AG04449 (cell line): ENCODE data around the gene PCK2.

Experiments used
- CTCF ChIA-PET: fragments of 350-600 bp; formaldehyde crosslinking; extraction: SDS; loops from one replicate; lab custom pipeline; 2021; ENCODE audit warnings: antibody characterized with exemption; lab: Yijun Ruan, JAX
- POLR2A ChIA-PET: fragments of 400-600, 350-600 bp; formaldehyde crosslinking; extraction: SDS; loops from one replicate; lab custom pipeline; 2020; ENCODE audit warnings: antibody characterized with exemption, inconsistent platforms; lab: Yijun Ruan, JAX
- DNase-seq: peaks from one replicate; pipeline ENCODE4 v3.0.0-alpha.2; 2010; ENCODE audit warnings: low read depth, low spot score
- H3K4me3 ChIP-seq: 2 replicates; pipeline ENCODE4 v1.5.1; 2011; ENCODE audit warnings: low read depth, mild to moderate bottlenecking, control low read depth, low read length
- TF ChIP-seq, protein P1 (sequence below): IDR thresholded peaks from one replicate; pipeline ENCODE4 v1.5.1; 2011; ENCODE audit warnings: mild to moderate bottlenecking, moderate library complexity, low read length, control low read depth, inconsistent platforms; ENCODE audit not compliant: insufficient read depth; ENCODE audit errors: missing control alignments

PCK2 gene

DNA sequence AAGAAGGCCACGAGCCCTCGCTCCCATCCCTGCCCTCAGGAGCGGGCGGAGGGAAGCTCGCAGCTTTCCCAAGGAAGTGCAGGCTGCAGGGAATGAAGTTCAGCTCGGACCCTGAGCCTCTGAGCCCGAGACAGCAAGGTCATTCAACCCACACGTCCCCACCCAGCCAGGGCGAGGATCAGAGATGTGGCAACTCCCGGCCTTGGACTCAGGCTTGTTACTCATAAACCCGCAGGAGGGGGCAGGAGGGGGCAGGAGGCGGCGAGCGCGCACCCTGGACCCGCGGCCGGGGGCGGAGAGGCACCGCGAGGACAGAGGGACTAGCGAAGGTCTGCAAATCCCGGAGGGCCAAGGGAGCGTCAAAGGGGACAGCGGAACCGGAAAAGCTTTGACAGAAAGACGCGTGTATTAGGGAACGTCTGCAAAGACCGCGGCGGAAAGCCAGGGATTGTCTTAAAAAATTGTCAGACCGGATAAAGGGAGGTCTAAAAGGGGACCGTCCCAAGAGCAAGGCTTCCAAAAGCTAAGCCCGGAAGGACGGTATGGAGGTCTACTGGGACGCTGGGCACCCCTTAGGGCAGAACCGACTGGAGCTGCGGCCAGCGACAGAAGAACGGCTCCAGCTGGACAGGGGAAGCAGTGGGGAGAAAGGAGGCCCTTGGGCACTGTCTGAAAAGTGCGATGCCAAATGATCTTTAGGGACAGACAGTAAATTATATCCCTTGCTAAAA, 19.9 kb downstream of the PCK2 start:
- H3K4me3 ChIP-seq: peak overlapping the region; percentile 73
- ChIA-PET POLR2A (interaction anchor here (0.9 to 2.6 kb wide), 14 partner anchors 9 to 194 kb away, joined by 3 to 44 read pairs (median 6); partner anchors contain the start of genes EMC9, IRF9, PCK2 and PSME1), CTCF (interaction anchor here (0.6 to 4.7 kb wide), 13 partner anchors 17 to 194 kb away, joined by 3 to 30 read pairs (median 4); partner anchors contain the start of genes CARMIL3, CIDEB, EMC9 and IRF9)
- TF ChIP-seq, protein P1, sequence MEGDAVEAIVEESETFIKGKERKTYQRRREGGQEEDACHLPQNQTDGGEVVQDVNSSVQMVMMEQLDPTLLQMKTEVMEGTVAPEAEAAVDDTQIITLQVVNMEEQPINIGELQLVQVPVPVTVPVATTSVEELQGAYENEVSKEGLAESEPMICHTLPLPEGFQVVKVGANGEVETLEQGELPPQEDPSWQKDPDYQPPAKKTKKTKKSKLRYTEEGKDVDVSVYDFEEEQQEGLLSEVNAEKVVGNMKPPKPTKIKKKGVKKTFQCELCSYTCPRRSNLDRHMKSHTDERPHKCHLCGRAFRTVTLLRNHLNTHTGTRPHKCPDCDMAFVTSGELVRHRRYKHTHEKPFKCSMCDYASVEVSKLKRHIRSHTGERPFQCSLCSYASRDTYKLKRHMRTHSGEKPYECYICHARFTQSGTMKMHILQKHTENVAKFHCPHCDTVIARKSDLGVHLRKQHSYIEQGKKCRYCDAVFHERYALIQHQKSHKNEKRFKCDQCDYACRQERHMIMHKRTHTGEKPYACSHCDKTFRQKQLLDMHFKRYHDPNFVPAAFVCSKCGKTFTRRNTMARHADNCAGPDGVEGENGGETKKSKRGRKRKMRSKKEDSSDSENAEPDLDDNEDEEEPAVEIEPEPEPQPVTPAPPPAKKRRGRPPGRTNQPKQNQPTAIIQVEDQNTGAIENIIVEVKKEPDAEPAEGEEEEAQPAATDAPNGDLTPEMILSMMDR: no peak
- no peak for DNase-seq

DNA sequence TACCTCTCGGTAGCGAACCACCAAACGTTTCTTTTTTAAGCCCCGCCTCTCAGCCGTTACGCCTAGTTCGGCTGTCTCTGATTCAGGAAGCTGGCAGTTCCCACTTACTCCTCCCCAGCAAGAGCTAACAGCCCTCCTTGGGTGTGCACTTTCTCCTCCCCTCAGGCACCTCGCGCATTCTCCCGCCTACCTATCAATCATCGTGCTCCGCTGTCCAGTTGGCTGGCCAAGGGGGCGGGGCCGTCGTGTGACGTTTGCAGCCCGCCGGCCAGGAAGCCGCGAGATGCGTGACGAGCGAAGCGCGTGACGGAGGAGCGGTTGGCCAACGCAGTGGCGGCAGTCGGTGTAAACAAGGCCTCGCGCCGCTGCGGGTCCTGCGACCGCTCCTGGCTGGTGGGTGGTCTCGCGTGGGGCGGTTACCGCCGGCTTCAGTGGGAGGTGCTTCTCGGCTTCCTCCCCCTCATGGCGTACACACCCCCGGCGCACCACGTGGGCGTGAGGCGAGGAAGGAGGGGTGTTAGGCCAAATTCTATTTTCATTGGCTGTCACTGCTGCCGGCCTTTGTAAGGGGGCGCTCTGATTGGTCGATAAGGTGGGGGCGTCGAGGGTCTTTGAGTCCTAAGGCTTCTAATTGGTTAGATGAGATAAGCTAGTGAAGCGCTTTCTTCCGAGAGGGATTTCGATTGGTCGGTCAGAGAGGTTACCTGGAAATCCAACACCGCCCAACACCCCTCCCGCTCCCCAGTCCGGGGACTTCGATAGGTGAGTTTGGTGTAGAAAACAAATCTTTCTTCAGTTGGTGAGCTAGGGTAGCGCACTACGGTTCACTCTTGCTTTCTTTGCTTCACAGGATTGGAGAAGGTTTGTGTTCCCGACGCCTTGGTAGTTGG, 20.7 kb downstream of the PCK2 start, which contains the start of the genes DCAF11 and NRL:
DCAF11 (plus strand) TSS at position 246 of the 890 bp plus-strand sequence. CDS start 818 bp downstream, outside the sequence.
NRL (minus strand) TSS at position 418 of the 890 bp plus-strand sequence. CDS start 32,101 bp downstream, outside the sequence.
- POLR2A ChIA-PET: interaction anchor here (0.6 to 2.6 kb wide), 16 partner anchors 9 to 193 kb away, joined by 3 to 44 read pairs (median 5); partner anchors contain the start of genes CHMP4A, EMC9, IPO4 and IRF9
- CTCF ChIA-PET: interaction anchor here (0.7 to 4.7 kb wide), 14 partner anchors 19 to 193 kb away, joined by 3 to 30 read pairs (median 4); partner anchors contain the start of genes CARMIL3, CIDEB, EMC9 and IRF9
- peak within 1 kb of the TSS; percentile 96 for H3K4me3 ChIP-seq
- DNase-seq: peak; percentile 99
- TF ChIP-seq, protein P1: no peak

DNA sequence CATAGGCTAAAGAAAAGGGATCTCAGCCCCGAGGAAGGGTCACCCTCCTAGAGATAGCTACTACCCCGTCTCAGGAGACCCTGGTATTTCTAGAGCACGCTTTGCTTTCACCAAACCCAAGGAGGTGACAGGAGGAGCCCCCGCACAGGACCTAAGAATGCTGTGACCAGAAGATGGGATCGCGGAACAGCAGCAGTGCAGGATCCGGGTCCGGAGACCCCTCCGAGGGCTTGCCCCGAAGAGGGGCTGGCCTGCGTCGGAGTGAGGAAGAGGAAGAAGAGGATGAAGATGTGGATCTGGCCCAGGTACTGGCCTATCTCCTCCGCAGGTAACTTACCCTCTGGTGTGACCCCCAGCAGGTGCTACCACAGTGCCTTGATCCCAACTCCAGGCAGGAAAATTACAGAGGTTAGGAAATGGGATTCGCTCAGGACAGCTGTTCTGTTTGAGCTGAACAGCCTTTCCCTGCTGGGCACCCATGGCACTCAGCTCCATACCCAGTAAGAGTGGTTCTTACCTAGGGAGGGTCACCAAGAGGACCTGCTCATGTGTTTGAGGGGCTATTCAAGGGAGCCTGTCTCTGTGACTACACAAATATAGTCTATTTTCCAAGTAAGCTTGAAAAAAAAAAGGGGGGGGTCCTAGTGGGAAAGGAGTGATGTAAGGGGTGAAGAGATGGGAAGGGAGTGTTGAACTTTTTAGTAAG, 21.5 kb downstream of the PCK2 start:
- POLR2A ChIA-PET: interaction anchor here (0.6 to 2.6 kb wide), 9 partner anchors 14 to 127 kb away, joined by 3 to 44 read pairs (median 5); partner anchors contain the start of genes CHMP4A, EMC9, IPO4 and PCK2
- DNase-seq: no peak
- TF ChIP-seq, protein P1: no peak
- peak overlapping the region; percentile 96 for H3K4me3 ChIP-seq
- CTCF ChIA-PET: interaction anchor here (0.7 to 4.7 kb wide), 13 partner anchors 11 to 181 kb away, joined by 3 to 30 read pairs (median 5); partner anchors contain the start of genes CARMIL3, EMC9 and IRF9

DNA sequence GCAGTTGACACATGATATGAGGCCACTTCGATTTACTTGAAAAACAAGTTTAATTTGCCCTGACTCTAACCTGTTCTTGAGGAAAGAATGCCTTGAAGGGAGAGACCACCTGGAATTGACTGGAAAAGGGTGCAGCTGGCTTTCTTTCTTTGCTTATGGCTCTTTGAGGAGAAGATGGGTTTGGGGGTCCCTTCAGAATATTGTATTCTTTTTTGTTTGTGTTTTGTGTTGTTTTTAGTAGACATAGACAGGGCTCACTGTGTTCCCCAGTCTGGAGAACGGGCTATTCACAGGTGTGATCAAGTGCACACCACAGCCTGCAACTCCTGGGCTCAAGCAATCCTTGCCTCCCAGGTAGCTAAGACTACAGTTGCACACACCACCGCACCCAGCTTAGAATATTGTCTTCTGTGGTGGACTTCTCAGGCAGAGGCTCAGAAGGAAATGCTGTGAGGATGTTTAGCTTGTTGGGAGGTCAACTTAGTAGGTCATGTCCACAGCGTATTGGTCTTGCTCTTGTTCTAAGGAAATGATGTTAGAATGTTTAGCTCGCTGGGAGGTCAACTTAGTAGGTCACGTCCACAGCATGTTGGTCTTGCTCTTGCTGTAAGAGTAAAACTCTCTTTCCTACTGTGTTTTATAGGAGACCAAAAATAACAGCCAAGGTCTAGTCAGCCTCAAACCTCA, 22.2 kb downstream of the PCK2 start:
- ChIA-PET POLR2A (no interaction called here), CTCF (interaction anchor here (0.6 to 4.7 kb wide), 10 partner anchors 8 to 181 kb away, joined by 3 to 30 read pairs (median 3); partner anchors contain the start of gene IRF9)
- DNase-seq: no peak
- H3K4me3 ChIP-seq: no peak overlapping the region
- TF ChIP-seq, protein P1: no peak

DNA sequence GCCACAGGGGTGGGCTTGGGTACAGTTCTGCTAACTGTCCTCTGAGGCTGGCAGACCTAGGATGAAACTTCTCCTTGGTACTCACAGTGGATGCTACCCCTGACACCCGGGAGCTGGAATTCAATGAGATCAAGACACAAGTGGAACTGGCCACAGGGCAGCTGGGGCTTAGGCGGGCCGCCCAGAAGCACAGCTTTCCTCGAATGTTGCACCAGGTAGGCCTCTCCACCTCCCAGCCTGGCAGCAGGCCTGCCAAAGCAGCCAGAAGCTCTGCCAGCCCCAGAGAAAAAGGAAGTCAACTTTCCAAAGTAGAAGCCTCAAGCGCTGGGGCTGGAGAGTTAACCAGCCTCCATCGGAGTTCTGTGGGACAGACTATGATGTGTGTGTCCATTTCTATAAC, 23.1 kb downstream of the PCK2 start:
- TF ChIP-seq, protein P1: no peak
- CTCF ChIA-PET: interaction anchor here (1.0 to 4.7 kb wide), 8 partner anchors 9 to 180 kb away, joined by 3 to 30 read pairs (median 8); partner anchors contain the start of gene IRF9
- no peak overlapping the region for H3K4me3 ChIP-seq
- DNase-seq: no peak
- POLR2A ChIA-PET: no interaction called here
